ENCODE data around the gene IFT81. TPM values are rescaled to one million over a fixed set of nuclear protein-coding genes. Genes with fewer than 3 reads are reported as not detected.
A peak's percentile ranks its signal among the peaks of the same experiment; 100 is the strongest.

IFT81 gene
- polyA plus RNA-seq, 1 of the 3 experiments (the other 2 are of a cell fraction), result 7.9 TPM

DNA sequence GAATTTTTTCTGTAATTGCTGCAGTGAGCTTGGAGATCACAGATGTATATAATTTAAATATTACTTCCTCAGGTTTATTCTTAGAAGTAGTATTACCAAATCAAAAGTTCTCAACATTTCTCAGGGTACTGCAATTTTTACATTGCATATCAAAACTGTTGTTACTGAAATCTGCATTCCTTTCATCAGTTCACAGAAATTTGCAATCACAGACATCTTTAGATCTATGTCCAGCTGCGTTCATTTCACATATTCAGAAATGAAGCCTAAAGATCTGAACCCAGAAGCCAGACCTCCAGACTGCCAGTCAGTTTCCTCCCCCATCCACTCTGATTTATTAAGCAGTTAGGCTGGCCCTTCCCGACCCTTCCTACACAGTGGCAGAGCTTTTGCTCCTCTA, 18.2 kb upstream of the IFT81 start:
- no peak for DNase-seq
- Histone ChIP-seq H3K4me1 (ENCODE audit: control insufficient read depth in 1 of 2, insufficient read depth in 2 of 2, low read depth in 1 of 2, low read length in 1 of 2) (peaks cover 18 to 20% of the 10 kb centered on the region in 2 experiments), H3K9me2 (no peaks in the 10 kb centered on the region), H2AFZ (ENCODE audit: low read depth) (no peak overlapping the region), H3K4me2 (no peak overlapping the region), H3K36me3 (replicated peaks in 1 of 2; ENCODE audit: control insufficient read depth in 1 of 2, insufficient read depth in 2 of 2, low read length in 1 of 2) (no peaks in the 10 kb centered on the region), H3K27me3 (ENCODE audit: insufficient read depth) (no peaks in the 10 kb centered on the region), H3K9me3 (no peaks in the 10 kb centered on the region), H3K4me3 (ENCODE audit: low read depth in 2 of 2, low read length in 1 of 2) (no peak overlapping the region), H3K27ac (ENCODE audit: low read depth in 2 of 2, low read length in 1 of 2) (no peak overlapping the region), H3F3A (replicated peaks; ENCODE audit: insufficient read depth) (peaks cover 12% of the 10 kb centered on the region), H3K79me2 (ENCODE audit: insufficient read depth) (no peaks in the 10 kb centered on the region), H3K9ac (no peak overlapping the region), H4K20me1 (ENCODE audit: insufficient read depth) (no peaks in the 10 kb centered on the region)
- POLR2A ChIA-PET, result no interaction called here
- CTCF ChIA-PET, result interaction anchor here (1.5 to 2.0 kb wide), 2 partner anchors 18 to 325 kb away, joined by 4 to 15 read pairs; partner anchors contain the start of gene IFT81
- TF ChIP-seq YY1 (IDR thresholded peaks at IDR 0.05; ENCODE audit: low read depth), result no peak
- 80% methylated on average over 2 of the region's 2 CpGs for WGBS (ENCODE audit: low lambda C conversion rate)

DNA sequence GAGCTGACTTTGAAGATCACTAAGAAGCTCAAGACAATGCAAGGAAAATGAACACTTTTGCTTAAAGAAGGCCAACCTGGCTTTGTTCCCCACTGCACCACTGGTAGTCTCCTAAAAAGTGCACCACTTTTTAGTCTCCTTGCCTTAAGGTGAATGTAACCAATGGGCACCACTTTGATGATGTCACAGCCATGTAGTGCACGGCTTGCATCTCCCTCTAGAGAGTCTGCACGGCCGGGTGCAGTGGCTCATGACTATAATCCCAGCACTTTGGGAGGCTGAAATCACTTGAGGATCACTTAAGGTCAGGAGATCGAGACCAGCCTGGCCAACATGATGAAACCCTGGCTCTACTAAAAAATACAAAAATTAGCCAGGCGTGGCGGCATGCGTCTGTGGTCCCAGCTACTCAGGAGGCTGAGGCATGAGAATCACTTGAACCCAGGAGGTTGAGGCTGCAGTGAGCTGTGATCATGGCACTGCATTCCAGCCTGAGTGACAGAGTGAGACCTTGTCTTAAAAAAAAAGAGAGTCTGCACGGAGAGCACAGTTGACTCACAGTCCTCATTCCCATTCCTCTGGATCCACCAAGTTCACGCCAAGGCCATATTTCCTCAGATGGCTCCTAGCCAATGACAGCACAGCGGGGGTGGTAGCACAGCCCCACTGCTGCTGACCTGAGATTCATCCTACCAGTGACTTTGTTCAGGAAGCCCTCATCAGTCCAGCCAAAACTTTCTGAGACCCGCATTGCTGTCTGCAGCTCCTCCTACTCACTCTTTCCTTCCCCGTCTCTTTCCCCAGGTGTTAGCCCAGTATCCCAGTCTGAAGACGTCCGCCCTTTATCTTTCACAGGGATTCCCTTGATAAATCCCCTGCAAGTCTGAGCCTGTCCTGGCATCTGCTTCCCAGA, 16.5 kb upstream of the IFT81 start:
- CTCF ChIA-PET, result no interaction called here
- DNase-seq, result no peak
- peaks cover 18 to 20% of the 10 kb centered on the region in 2 experiments for H3K4me1 ChIP-seq (ENCODE audit: control insufficient read depth in 1 of 2, insufficient read depth in 2 of 2, low read depth in 1 of 2, low read length in 1 of 2)
- no peaks in the 10 kb centered on the region for H3K36me3 ChIP-seq (replicated peaks in 1 of 2; ENCODE audit: control insufficient read depth in 1 of 2, insufficient read depth in 2 of 2, low read length in 1 of 2)
- no peaks in the 10 kb centered on the region for H3K27me3 ChIP-seq (ENCODE audit: insufficient read depth)
- peaks cover 12% of the 10 kb centered on the region for H3F3A ChIP-seq (replicated peaks; ENCODE audit: insufficient read depth)
- H3K27ac ChIP-seq (ENCODE audit: low read depth in 2 of 2, low read length in 1 of 2), result peak overlapping the region; percentile 65 to 84; a peak in 3 of 4 replicates
- WGBS (ENCODE audit: low lambda C conversion rate), result 66% methylated on average over 11 of the region's 14 CpGs
- H3K9me2 ChIP-seq, result no peaks in the 10 kb centered on the region
- no peaks in the 10 kb centered on the region for H3K79me2 ChIP-seq (ENCODE audit: insufficient read depth)
- H3K9me3 ChIP-seq, result no peaks in the 10 kb centered on the region
- POLR2A ChIA-PET, result interaction anchor here (0.6 kb wide), 1 partner anchor 169 kb away, joined by 3 read pairs; no protein-coding TSS in a partner anchor
- H3K9ac ChIP-seq, result no peak overlapping the region
- no peaks in the 10 kb centered on the region for H4K20me1 ChIP-seq (ENCODE audit: insufficient read depth)
- H3K4me2 ChIP-seq, result peak overlapping the region; percentile 34; the same call in 1 of the 2 replicates
- no peak overlapping the region for H2AFZ ChIP-seq (ENCODE audit: low read depth)
- no peak overlapping the region for H3K4me3 ChIP-seq (ENCODE audit: low read depth in 2 of 2, low read length in 1 of 2)
- TF ChIP-seq GABPA (IDR thresholded peaks at IDR 0.05; ENCODE audit: low read depth) (no peak), JUND (IDR thresholded peaks at IDR 0.05) (no peak), FOSL2 (IDR thresholded peaks at IDR 0.05; ENCODE audit: borderline replicate concordance, low read depth) (no peak; the same call in 1 of the 2 replicates), SMC3 (IDR thresholded peaks at IDR 0.05; ENCODE audit: low read depth, low read length) (no peak), IRF3 (IDR thresholded peaks at IDR 0.05; ENCODE audit: low read depth, low read length) (no peak), MAX (IDR thresholded peaks at IDR 0.05; ENCODE audit: low read depth) (no peak), FOXM1 (IDR thresholded peaks at IDR 0.05; ENCODE audit: low read depth) (no peak), REST (IDR thresholded peaks at IDR 0.05; ENCODE audit: low read depth, low read length) (no peak), RFX5 (IDR thresholded peaks at IDR 0.05; ENCODE audit: low read length) (no peak), MXI1 (IDR thresholded peaks at IDR 0.05; ENCODE audit: low read depth, low read length) (no peak), TAF1 (IDR thresholded peaks at IDR 0.05; ENCODE audit: borderline replicate concordance, low read depth, low read length) (no peak), TCF12 (IDR thresholded peaks at IDR 0.05) (peak; percentile 44; the same call in 1 of the 2 replicates), POLR2AphosphoS5 (IDR thresholded peaks at IDR 0.05; ENCODE audit: low read depth, low read length) (no peak), GATA2 (CRISPR knock-in tag; IDR thresholded peaks at IDR 0.05) (no peak), YY1 (IDR thresholded peaks at IDR 0.05; ENCODE audit: low read depth) (no peak), TEAD4 (IDR thresholded peaks at IDR 0.05; ENCODE audit: borderline replicate concordance, insufficient read depth) (no peak), RXRA (IDR thresholded peaks at IDR 0.05; ENCODE audit: borderline replicate concordance, low read depth) (peak; percentile 92), SIN3A (IDR thresholded peaks at IDR 0.05; ENCODE audit: borderline replicate concordance, low read depth, low read length) (no peak)
- TF ChIP-seq, protein P1, sequence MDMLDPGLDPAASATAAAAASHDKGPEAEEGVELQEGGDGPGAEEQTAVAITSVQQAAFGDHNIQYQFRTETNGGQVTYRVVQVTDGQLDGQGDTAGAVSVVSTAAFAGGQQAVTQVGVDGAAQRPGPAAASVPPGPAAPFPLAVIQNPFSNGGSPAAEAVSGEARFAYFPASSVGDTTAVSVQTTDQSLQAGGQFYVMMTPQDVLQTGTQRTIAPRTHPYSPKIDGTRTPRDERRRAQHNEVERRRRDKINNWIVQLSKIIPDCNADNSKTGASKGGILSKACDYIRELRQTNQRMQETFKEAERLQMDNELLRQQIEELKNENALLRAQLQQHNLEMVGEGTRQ (IDR thresholded peaks at IDR 0.05; ENCODE audit: borderline replicate concordance, low read depth, low read length), result no peak
- TF ChIP-seq, protein P2, sequence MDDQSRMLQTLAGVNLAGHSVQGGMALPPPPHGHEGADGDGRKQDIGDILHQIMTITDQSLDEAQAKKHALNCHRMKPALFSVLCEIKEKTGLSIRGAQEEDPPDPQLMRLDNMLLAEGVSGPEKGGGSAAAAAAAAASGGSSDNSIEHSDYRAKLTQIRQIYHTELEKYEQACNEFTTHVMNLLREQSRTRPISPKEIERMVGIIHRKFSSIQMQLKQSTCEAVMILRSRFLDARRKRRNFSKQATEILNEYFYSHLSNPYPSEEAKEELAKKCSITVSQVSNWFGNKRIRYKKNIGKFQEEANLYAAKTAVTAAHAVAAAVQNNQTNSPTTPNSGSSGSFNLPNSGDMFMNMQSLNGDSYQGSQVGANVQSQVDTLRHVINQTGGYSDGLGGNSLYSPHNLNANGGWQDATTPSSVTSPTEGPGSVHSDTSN (IDR thresholded peaks at IDR 0.05), result peak; percentile 40
